GM13977 (cell line): ENCODE results near the gene ILF2.
"Not testable (repeated sequence)": the region's sequence is repeated elsewhere in the genome, so short reads cannot be mapped to it uniquely, and the experiment has no call there.

Source experiments
- DNase-seq: peaks from one replicate; pipeline ENCODE4 v3.0.0; 2012; ENCODE audit warnings: low spot score
- CTCF ChIP-seq: IDR thresholded peaks from 2 replicates; pipeline ENCODE4 v1.5.1; 2012; ENCODE audit warnings: mild to moderate bottlenecking, control low read depth; ENCODE audit not compliant: insufficient read depth; ENCODE audit errors: extremely low read depth, missing control alignments
- in situ Hi-C: fragments of 300-500 bp; cut with MboI; formaldehyde crosslinking; loops from one replicate; pipeline ENCODE4 v1.12.0; 2022; ENCODE audit warnings: low sequenced_read_pairs, low pct_unique_long_range_greater_than_20kb, mixed read lengths, inconsistent platforms; ENCODE audit not compliant: unreplicated experiment

ILF2 gene

GRCh38 chr1:153669606-153670005, 1.2 kb downstream of the ILF2 start:
- no peak for DNase-seq
- no peak for TF ChIP-seq CTCF
- in situ Hi-C loops = loop anchor here (10.0 kb wide), 2 partner anchors 75 to 315 kb away; partner anchors contain the start of gene RAB13

GRCh38 chr1:153668672-153669071, 2.1 kb downstream of the ILF2 start:
- DNase-seq, in situ Hi-C loops: not testable (repeated sequence)

- in situ Hi-C loops = no loop called here
- no peak for DNase-seq
- no peak for TF ChIP-seq CTCF
Measured at GRCh38 chr1:153667439-153667838, 3.4 kb downstream of the ILF2 start.

- no peak for DNase-seq
- no peak for TF ChIP-seq CTCF
- in situ Hi-C loops = no loop called here
Measured at GRCh38 chr1:153663211-153663610, 7.6 kb downstream of the ILF2 start.

GRCh38 chr1:153662269-153662668, 8.5 kb downstream of the ILF2 start:
- DNase-seq = no peak
- in situ Hi-C loops = no loop called here
- no peak for TF ChIP-seq CTCF

GRCh38 chr1:153661111-153661708, 9.6 kb downstream of the ILF2 start:
- in situ Hi-C loops = no loop called here
- no peak for TF ChIP-seq CTCF
- no peak for DNase-seq

- in situ Hi-C loops = no loop called here
- no peak for DNase-seq
- no peak for TF ChIP-seq CTCF
Measured at GRCh38 chr1:153659656-153660055, 11.1 kb downstream of the ILF2 start.
